GM23248 (cell line): ENCODE results near the gene PHPT1. TPM values are rescaled to one million over a fixed set of nuclear protein-coding genes. Genes with fewer than 3 reads are reported as not detected.

ENCODE experiments used
- DNase-seq: peaks from one replicate; pipeline ENCODE4 v3.0.0-alpha.2; 2015
- H2AFZ ChIP-seq: fragments of 200-600 bp; sonication (generic); 2 replicates; pipeline ENCODE4 v1.6.1; 2016; ENCODE audit warnings: antibody characterized with exemption
- H3F3A ChIP-seq: fragments of 200-600 bp; sonication (generic); 2 replicates; pipeline ENCODE4 v1.6.1; 2016; ENCODE audit warnings: mild to moderate bottlenecking, antibody characterized with exemption, mixed run types; ENCODE audit not compliant: insufficient read depth
- H3K27ac ChIP-seq: fragments of 200-600 bp; sonication (generic); 2 replicates; pipeline ENCODE4 v1.5.1; 2016; ENCODE audit warnings: mild to moderate bottlenecking
- H3K27me3 ChIP-seq: fragments of 200-600 bp; sonication (generic); replicated peaks from 2 replicates; pipeline ENCODE4 v1.6.1; 2016; ENCODE audit warnings: mild to moderate bottlenecking; ENCODE audit not compliant: insufficient read depth
- H3K36me3 ChIP-seq: fragments of 200-600 bp; sonication (generic); 2 replicates; pipeline ENCODE4 v1.6.1; 2016; ENCODE audit warnings: low read depth, mild to moderate bottlenecking
- H3K4me1 ChIP-seq: fragments of 200-600 bp; sonication (generic); 2 replicates; pipeline ENCODE4 v1.6.1; 2016; ENCODE audit warnings: mild to moderate bottlenecking; ENCODE audit not compliant: insufficient read depth
- H3K4me2 ChIP-seq: fragments of 200-600 bp; sonication (generic); one replicate; pipeline ENCODE4 v1.6.1; 2016; ENCODE audit warnings: mild to moderate bottlenecking; ENCODE audit not compliant: unreplicated experiment
- H3K4me3 ChIP-seq: fragments of 200-600 bp; sonication (generic); 2 replicates; pipeline ENCODE4 v1.5.1; 2016; ENCODE audit warnings: mild to moderate bottlenecking
- H3K79me2 ChIP-seq: fragments of 200-600 bp; sonication (generic); 2 replicates; pipeline ENCODE4 v1.6.1; 2016; ENCODE audit warnings: mild to moderate bottlenecking; ENCODE audit not compliant: insufficient read depth
- H3K9ac ChIP-seq: fragments of 200-600 bp; sonication (generic); 2 replicates; pipeline ENCODE4 v1.6.1; 2016; ENCODE audit warnings: mild to moderate bottlenecking
- H3K9me2 ChIP-seq: fragments of 200-600 bp; sonication (generic); 2 replicates; pipeline ENCODE4 v1.6.1; 2016; ENCODE audit warnings: mixed run types, mild to moderate bottlenecking, moderate library complexity; ENCODE audit not compliant: insufficient read depth
- H3K9me3 ChIP-seq: fragments of 200-600 bp; sonication (generic); one replicate; pipeline ENCODE4 v1.6.1; 2017; ENCODE audit warnings: low read depth
- H4K20me1 ChIP-seq: fragments of 200-600 bp; sonication (generic); 2 replicates; pipeline ENCODE4 v1.6.0; 2016; ENCODE audit not compliant: insufficient read depth
- EZH2 ChIP-seq: fragments of 200-600 bp; sonication (generic); IDR thresholded peaks from 2 replicates; pipeline ENCODE4 v1.6.1; 2018; ENCODE audit warnings: antibody characterized with exemption, mild to moderate bottlenecking; ENCODE audit not compliant: insufficient read depth, poor library complexity, severe bottlenecking
- EZH2phosphoT487 ChIP-seq: fragments of 200-600 bp; sonication (generic); IDR thresholded peaks from 2 replicates; pipeline ENCODE4 v1.6.1; 2018; ENCODE audit warnings: antibody characterized with exemption, moderate library complexity, mild to moderate bottlenecking, low read depth; ENCODE audit not compliant: insufficient read depth
- WGBS, 2 experiments: methylation state at CpG; one replicate each; pipeline ENCODE4 v1.1.6; 2015 to 2017; ENCODE audit warnings: low lambda C conversion rate in 2 of 2, low coverage in 1 of 2; ENCODE audit errors: missing lambda C conversion rate in 2 of 2; 5-methylcytosine and 5-hydroxymethylcytosine counted together
- in situ Hi-C: fragments of 300-500 bp; cut with MboI; formaldehyde crosslinking; loops from 2 replicates; pipeline ENCODE4 v1.15.0; 2020
- polyA plus RNA-seq: library from polyadenylated mRNA; unstranded; fragments of >200 nt; fragmentation: Nextera tagmentation; extraction: Ambion mirVana; gene quantifications from 2 replicates; pipeline ENCODE4 v1.2.1, GENCODE V29; 2016
- total RNA-seq: library from RNA; depleted of rRNA; stranded (reverse); fragments of >200 nt; shearing (Covaris generic); gene quantifications from 2 replicates; pipeline ENCODE4 v1.2.3, GENCODE V29; 2014

Gene PHPT1
- total and polyA plus RNA-seq, 2 experiments from 2014 or later, result 84.6 to 302 TPM

DNA sequence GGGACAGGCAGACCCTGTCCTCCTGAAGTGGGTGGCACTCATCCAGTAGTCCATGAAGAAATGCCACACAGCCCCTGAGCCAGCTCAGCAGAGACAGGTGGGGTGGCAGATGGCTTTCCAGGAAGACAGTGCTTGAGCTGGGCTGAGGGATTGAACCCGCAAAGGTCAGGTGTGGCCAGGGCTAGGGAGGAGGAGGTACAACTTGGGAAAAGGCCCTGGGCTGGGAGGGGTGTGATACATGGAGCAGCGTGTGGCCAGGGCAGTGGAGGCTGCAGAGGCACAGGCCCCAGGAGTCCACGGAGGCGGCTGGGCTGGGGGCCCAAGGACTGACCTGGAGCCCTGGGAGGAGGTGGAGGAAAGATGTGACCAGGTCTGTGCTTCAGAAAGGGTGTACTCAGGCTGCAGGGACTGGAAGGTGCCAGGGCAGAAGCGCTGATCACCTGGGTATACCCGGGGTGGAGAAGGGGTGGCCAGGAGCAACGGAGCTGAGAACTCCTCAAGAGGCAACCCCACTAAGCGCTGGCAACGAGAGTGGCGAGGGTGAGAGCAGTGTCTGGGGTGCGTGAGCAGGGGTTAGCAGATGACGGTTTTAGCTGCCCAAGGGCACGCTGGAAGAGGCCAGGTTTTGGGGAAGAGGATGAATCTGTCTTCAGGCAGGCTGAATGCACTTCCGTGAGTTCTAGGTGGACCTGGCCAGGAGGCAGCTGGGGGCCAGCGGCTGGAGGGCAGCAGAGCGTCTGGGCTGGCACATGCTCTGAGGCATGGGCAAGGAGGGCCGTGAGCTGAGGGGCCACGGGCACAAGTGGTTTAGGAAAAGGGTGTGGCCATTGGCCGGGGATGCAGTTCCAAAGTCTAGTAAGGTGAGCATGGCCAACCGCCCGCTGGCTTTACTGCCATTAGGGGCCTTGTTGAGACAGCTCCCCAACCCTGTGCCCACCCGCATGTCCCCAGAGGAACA, 45.4 kb upstream of the PHPT1 start:
- Histone ChIP-seq H3F3A (0 out of 2 replicates have a peak, but pooled peaks cover 4% of the 10 kb centered on the region), H3K79me2 (peaks cover 9% of the 10 kb centered on the region), H3K27me3 (peaks cover 32% of the 10 kb centered on the region), H3K4me3 (no peak overlapping the region), H3K4me1 (0 out of 2 replicates have a peak, but pooled peaks cover 3% of the 10 kb centered on the region), H3K9ac (no peak overlapping the region), H2AFZ (no peak overlapping the region), H4K20me1 (no peaks in the 10 kb centered on the region), H3K27ac (no peak overlapping the region), H3K4me2 (no peak overlapping the region), H3K9me2 (no peaks in the 10 kb centered on the region), H3K9me3 (no peaks in the 10 kb centered on the region), H3K36me3 (no peaks in the 10 kb centered on the region)
- 89 to 93% methylated on average over 22 of the region's 22 CpGs for WGBS, 2 experiments
- no peak for DNase-seq
- in situ Hi-C loops, result no loop called here
- TF ChIP-seq EZH2 (no peak), EZH2phosphoT487 (no peak)

DNA sequence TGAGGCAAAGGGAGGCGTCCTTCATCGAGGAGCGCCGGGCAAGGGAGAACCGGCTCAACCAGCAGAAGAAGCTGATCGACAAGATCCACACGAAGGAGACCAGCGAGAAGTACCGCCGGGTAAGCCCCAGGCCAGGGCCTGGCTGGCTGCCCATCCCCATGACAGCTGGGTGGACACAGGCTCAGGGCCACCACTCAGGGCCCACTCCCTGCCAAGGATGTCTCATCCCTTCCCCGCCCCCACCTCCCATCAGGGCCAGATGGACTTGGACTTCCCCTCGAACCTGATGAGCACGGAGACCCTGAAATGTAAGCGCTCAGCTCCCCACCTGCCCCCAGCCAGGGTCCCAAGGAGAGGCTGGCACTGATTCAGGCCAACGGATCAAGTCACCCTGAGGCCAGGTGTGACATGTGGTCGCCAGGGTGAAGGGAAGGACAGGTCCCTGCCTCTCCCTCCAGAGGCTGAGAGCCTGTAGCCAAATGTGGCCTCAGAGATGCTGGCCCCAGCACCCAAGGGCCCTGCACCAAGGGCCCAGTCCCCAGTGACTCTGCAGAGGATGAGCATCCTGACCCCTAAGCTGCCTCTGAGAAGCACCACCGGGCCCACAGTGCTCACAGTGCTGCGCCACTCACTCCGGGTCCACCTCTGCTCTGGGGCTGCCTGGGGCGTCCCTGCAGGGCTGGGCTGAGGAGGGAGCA, 44.6 kb upstream of the PHPT1 start:
- Histone ChIP-seq H3K9ac (no peak overlapping the region), H3K27ac (no peak overlapping the region), H3K4me2 (no peak overlapping the region), H3K9me2 (no peaks in the 10 kb centered on the region), H3F3A (peaks cover 8% of the 10 kb centered on the region; the same call in 1 of the 2 replicates), H3K79me2 (peaks cover 17% of the 10 kb centered on the region), H2AFZ (no peak overlapping the region), H3K4me3 (no peak overlapping the region), H3K4me1 (peaks cover 10% of the 10 kb centered on the region; the same call in 1 of the 2 replicates), H3K9me3 (no peaks in the 10 kb centered on the region), H3K36me3 (no peaks in the 10 kb centered on the region), H3K27me3 (peaks cover 24% of the 10 kb centered on the region), H4K20me1 (no peaks in the 10 kb centered on the region)
- no peak for DNase-seq
- in situ Hi-C loops, result no loop called here
- TF ChIP-seq EZH2phosphoT487 (no peak), EZH2 (no peak)
- WGBS, 2 experiments, result 92% methylated on average over 18 to 20 of the region's 20 CpGs

DNA sequence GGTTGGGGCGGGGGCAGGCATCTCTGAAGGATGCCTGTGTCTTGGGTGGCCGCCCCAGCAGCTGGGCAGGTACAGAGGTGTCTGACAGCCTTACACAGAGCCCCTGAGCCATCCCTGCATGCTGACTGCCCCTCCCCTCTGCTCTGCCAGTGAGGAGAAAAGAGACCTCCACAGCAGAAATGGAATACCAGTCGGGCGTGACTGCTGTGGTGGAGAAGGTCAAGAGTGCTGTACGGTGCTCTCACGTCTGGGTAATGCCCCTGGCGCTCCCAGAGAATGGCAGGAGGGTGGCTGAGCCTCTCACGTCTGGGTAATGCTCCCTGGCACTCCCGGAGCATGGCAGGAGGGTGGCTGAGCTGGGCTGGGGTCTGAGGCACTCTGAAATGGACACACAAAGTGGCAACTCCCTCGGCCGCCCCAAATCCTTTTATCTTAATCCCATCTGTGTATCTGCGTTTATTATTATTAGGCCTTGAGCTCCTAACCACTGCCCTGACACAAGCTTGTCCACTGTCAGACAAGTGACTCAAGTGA, 43.9 kb upstream of the PHPT1 start:
- no peaks in the 10 kb centered on the region for H4K20me1 ChIP-seq
- H3K9ac ChIP-seq, result no peak overlapping the region
- no peaks in the 10 kb centered on the region for H3K36me3 ChIP-seq
- peaks cover 11% of the 10 kb centered on the region; the same call in 1 of the 2 replicates for H3F3A ChIP-seq
- no peak overlapping the region for H3K27ac ChIP-seq
- H3K9me3 ChIP-seq, result no peaks in the 10 kb centered on the region
- H3K79me2 ChIP-seq, result peaks cover 23% of the 10 kb centered on the region
- no peak for TF ChIP-seq EZH2phosphoT487
- TF ChIP-seq EZH2, result no peak
- no peak overlapping the region for H3K4me3 ChIP-seq
- in situ Hi-C loops, result no loop called here
- no peak overlapping the region for H2AFZ ChIP-seq
- H3K4me1 ChIP-seq, result peaks cover 14% of the 10 kb centered on the region; the same call in 1 of the 2 replicates
- no peaks in the 10 kb centered on the region for H3K9me2 ChIP-seq
- no peak overlapping the region for H3K4me2 ChIP-seq
- H3K27me3 ChIP-seq, result peaks cover 20% of the 10 kb centered on the region
- 96% methylated on average over 11 of the region's 12 CpGs for WGBS, 2 experiments
- DNase-seq, result no peak

DNA sequence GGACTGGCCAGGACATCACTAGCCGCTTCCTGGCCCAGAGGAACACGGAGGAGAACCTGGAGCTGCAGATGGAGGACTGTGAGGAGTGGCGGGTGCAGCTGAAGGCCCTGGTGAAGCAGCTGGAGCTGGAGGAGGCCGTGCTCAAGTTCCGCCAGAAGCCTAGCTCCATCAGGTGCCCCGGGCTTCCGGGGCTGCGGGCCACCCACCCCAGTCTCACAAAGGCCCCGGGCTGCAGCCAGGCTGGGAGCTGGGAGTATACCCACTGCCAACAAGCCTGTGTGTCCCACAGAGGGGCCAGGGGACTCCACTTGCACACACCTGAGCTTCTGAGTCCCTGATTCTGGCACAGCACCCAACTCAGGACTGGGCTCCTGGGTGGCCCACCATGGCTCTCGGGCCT, 43.1 kb upstream of the PHPT1 start:
- in situ Hi-C loops, result no loop called here
- no peak overlapping the region for H2AFZ ChIP-seq

More for the DNA sequence above, 43.1 kb upstream of the PHPT1 start:
- Histone ChIP-seq H3K4me3 (no peak overlapping the region), H3K79me2 (peaks cover 31% of the 10 kb centered on the region), H3K4me2 (no peak overlapping the region), H3K27me3 (peaks cover 14% of the 10 kb centered on the region; the same call in 1 of the 2 replicates), H3K9ac (no peak overlapping the region), H4K20me1 (no peaks in the 10 kb centered on the region), H3K4me1 (peaks cover 12% of the 10 kb centered on the region; the same call in 1 of the 2 replicates), H3K9me2 (no peaks in the 10 kb centered on the region), H3K36me3 (0 out of 2 replicates have a peak, but pooled peaks cover 7% of the 10 kb centered on the region), H3K27ac (no peak overlapping the region), H3F3A (peaks cover 11% of the 10 kb centered on the region; the same call in 1 of the 2 replicates), H3K9me3 (no peaks in the 10 kb centered on the region)
- DNase-seq, result no peak
- no peak for TF ChIP-seq EZH2
- no peak for TF ChIP-seq EZH2phosphoT487
- WGBS, 2 experiments, result 98 to 99% methylated on average over 10 of the region's 10 CpGs
